PC-3 (cell line): Measurements from ENCODE around the gene CCDC89.

Experiments
- EZH2 ChIP-seq: fragments of 300-600 bp; sonication (generic); IDR thresholded peaks from one replicate; pipeline ENCODE4 v1.6.1; 2017; ENCODE audit warnings: antibody characterized with exemption, mild to moderate bottlenecking, low read length; ENCODE audit not compliant: unreplicated experiment
- TF ChIP-seq, protein P1 (sequence below): fragments of 300-600 bp; sonication (generic); conservative IDR thresholded peaks from 2 replicates; pipeline ENCODE4 v1.5.1; 2017; ENCODE audit warnings: antibody characterized with exemption, low read depth, mild to moderate bottlenecking, low read length

DNA sequence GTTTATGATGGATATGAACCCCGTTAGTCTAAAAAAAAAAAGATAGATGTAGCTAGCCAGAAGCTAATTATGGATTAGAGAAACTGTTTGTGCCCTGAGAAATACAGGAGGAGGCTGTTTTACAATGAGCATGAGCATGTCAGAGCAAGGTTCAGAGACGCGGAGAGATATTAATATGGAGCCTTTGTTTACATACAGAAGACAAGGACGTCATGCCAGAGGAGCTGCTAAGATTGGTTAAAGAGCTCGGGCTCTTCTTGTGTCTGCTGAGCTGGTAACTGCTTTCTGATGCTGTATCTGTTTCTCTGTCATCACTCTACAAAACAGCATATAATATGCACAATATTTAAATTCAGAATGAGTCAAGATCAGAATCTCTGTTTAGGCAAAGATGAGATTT is 24.9 kb upstream of the CCDC89 start:
- TF ChIP-seq, protein P1, sequence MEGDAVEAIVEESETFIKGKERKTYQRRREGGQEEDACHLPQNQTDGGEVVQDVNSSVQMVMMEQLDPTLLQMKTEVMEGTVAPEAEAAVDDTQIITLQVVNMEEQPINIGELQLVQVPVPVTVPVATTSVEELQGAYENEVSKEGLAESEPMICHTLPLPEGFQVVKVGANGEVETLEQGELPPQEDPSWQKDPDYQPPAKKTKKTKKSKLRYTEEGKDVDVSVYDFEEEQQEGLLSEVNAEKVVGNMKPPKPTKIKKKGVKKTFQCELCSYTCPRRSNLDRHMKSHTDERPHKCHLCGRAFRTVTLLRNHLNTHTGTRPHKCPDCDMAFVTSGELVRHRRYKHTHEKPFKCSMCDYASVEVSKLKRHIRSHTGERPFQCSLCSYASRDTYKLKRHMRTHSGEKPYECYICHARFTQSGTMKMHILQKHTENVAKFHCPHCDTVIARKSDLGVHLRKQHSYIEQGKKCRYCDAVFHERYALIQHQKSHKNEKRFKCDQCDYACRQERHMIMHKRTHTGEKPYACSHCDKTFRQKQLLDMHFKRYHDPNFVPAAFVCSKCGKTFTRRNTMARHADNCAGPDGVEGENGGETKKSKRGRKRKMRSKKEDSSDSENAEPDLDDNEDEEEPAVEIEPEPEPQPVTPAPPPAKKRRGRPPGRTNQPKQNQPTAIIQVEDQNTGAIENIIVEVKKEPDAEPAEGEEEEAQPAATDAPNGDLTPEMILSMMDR, result no peak
- no peak for TF ChIP-seq EZH2
